NCI-H1417 treated with DMSO at 0.1 percent for 48 hours (cell line): ENCODE data around the gene SMTNL2.
"Not testable (repeated sequence)": the region's sequence is repeated elsewhere in the genome, so short reads cannot be mapped to it uniquely, and the experiment has no call there.

Experiments
- DNase-seq: peaks from one replicate; lab custom pipeline; 2025; lab: John Stamatoyannopoulos, UW

Gene SMTNL2

GRCh38 chr17:4585638-4585994 lies 1.3 kb downstream of the SMTNL2 start:
- no peak for DNase-seq

DNA sequence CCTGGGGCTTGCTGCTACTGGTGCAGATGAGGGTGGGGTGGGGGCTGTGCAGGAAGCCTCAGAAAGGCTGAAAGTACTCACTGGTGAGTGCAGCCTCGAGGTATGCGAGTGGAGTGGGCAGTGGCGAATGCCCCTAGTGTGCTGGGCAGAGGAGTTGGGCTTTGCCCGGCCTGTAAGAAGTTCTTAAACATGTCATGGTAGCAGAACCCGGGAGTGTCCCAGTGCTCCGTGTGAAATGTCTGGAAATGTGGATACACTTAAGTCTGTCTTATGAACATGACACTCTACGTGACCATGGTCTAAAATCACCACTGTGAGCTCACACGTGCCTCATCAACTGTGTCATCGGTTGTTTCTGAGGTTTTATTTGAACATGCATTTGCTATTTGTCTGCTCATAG lies 1.7 kb downstream of the SMTNL2 start:
- DNase-seq = no peak

DNA sequence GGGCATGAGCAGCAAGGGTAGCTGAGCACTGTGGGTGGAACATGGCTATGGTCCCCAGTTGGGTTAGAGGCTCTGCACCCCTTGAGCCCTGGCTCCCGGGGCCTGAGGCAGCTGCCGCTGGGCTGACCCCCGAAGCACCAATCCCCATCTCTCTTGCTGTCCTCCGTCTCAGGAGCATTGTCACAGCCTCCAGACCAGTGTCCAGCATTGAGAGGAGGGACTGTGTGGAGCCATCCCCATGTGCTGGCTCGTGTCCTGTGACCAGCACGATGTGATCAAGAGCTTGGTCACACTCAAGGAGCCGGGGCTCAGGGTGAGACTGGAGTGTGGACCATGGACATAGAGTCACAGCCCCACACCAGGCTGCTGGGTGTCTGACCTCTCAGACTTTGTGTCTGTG lies 2.9 kb downstream of the SMTNL2 start:
- no peak for DNase-seq

- DNase-seq = no peak
Observed at GRCh38 chr17:4587803-4588202, 3.5 kb downstream of the SMTNL2 start.

GRCh38 chr17:4588391-4588790 lies 4.1 kb downstream of the SMTNL2 start:
- DNase-seq = no peak

- no peak for DNase-seq
Observed at GRCh38 chr17:4588898-4589625, 4.7 kb downstream of the SMTNL2 start.

- DNase-seq = not testable (repeated sequence)
Observed at GRCh38 chr17:4590042-4590441, 5.7 kb downstream of the SMTNL2 start.

DNA sequence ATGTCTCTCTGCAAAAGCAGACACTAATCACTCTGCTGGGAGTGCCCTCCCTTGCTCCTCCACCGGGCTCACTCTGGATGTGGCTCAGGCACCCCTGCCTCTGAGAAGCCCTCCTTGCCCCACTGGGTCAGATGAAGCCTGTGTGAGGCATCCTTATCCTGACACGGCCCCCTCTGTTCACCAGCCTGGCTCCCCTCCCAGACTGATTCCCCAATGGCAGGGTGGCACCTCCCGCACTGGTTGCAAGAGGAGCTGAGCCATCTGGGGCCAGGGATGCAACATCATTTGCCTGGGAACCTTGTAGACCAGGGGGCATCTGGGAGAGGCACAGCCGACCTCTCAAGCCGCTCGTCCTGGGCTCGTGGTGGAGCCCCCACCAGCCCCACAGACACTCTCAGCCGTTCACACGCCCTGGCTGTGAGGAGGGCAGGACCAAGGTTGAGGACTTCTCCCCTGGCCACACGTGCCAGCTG lies 6.7 kb downstream of the SMTNL2 start:
- no peak for DNase-seq

GRCh38 chr17:4591529-4591928 lies 7.2 kb downstream of the SMTNL2 start:
- no peak for DNase-seq

DNA sequence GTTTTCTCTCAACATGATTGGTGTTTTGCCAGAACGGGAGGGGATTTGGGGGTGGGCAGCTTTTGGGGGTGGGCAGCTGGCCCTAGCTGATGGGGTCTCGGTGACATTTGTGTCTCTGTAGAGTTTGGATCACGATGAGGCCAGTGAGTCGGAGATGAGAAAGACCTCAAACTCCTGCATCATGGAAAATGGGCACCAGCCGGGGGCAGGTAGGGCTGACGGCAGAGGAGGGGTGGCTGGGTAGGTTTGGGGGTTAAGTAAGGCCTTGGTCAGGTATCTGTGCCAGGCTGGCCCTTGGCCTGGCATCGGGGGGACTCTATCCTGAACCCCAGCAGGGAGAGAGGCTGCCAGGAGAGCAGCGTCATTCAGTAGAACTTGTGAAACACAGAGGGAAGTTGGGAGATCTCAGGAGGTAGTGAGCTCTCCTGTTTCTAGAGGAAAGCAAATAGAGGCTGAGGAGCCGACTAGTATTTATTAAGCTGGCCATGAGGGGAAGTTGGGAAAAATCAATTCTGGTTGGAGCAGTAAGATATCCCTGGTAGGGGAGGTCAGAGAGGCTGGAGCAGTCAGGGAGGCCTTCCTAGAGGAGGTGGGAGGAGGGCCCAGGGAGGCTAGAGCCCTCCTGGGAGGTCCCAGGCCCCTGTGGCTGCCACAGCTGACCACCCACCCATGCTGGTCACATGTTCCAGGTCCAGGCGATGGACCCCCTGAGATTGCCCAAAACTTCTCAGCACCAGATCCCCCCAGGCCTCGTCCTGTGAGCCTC lies 8.1 kb downstream of the SMTNL2 start:
- no peak for DNase-seq

GRCh38 chr17:4593021-4593421 lies 8.7 kb downstream of the SMTNL2 start:
- DNase-seq = no peak

DNA sequence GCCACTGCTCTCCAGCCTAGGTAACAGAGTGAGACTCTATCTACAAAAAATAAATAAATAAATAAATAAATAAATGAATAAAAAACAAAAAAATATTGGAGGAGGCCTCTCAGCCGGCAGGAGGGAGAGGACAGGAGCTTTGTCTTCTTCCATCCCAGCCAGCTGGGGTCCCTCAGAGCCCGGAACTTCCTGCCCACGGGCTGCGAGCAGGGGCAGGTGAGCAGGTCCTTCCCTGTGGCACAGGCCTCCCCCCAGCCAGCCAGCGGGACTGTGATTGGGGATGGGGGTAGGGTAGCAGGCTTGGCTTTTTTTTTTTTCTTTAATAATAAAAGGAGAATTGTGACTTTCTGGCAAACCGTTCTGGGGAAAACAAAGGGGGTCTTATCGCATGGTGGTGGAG lies 10.1 kb downstream of the SMTNL2 start:
- no peak for DNase-seq

DNA sequence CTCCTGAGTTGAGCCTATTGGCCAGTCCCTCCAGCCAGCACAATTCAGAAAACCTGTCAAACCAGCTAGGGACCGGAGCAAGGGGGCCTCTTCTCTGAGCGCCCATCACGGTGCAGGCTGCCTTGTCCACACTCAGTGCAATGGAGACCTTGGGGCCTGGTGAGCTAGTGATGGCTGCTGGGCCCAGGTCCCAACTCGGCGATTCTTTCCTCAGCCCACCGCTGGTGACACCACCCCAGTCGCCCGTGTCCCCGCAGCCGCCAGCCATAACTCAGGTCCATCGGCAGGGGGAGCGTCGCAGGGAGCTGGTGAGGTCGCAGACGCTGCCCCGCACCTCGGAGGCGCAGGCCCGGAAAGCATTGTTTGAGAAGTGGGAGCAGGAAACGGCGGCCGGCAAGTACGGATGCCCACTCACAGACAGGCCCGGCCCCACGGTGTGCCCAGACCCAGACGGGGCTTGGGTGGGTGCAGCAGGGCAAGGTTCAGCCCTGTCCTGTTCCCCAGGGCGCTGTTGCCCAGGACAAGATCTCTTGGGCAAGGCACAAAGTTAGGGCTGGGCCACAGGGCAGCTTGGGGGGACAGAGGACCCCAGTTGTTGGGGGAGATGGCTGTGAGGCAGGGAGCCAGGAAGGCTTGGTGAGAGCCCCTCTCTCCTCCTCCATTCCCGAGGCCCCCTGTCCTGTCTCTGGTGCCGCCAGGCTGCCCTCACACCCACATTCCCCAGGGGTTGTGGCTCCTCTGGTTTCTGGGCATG lies 10.8 kb downstream of the SMTNL2 start:
- no peak for DNase-seq

GRCh38 chr17:4595685-4596342 lies 11.5 kb downstream of the SMTNL2 start:
- not testable (repeated sequence) for DNase-seq

GRCh38 chr17:4596636-4597380 lies 12.5 kb downstream of the SMTNL2 start:
- no peak for DNase-seq

GRCh38 chr17:4597975-4598374 lies 13.6 kb downstream of the SMTNL2 start:
- no peak for DNase-seq

GRCh38 chr17:4598776-4599504 lies 14.6 kb downstream of the SMTNL2 start:
- no peak for DNase-seq

GRCh38 chr17:4599505-4600281 lies 15.4 kb downstream of the SMTNL2 start:
- no peak for DNase-seq

DNA sequence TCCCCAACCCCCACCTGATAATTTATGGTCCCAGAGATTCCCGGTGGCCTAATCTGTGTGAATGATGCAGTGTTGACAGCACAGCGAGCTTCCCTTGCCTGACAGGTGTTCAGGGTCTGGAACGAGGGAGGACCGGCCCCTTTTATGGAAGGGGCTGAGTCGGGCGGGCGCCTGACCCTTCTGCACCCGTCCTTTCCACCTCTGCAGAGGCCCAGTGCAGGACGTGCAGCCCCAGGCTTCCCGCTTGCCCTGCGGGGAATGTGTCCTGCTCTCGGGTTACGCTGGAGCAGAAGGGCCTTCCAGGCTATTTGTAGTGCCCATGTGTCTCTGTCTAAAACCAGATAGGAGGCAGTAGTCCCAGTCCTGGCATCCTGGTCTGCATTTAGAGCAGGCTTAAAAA lies 16.2 kb downstream of the SMTNL2 start:
- no peak for DNase-seq

DNA sequence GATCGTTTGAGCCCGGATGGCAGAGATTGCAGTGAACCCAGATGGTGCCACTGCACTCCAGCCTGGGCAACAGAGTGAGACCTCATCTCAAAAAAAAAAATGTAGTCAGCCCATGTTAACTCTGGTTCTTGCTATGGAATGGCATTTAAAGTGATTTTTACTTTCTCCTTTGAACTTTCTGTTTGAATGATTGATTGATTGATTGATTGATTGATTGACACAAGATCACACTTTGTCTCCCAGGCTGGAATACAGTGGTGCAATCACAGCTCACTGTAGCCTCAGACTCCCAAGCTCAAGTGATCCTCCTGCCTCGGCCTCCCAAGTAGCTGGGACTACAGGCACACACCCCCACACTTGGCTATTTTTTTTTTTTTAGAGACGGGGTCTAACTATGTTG lies 17.0 kb downstream of the SMTNL2 start:
- DNase-seq = no peak
